HG02885 (cell line): ENCODE measurements around the gene PSG1.
"Not testable (repeated sequence)": the region's sequence is repeated elsewhere in the genome, so short reads cannot be mapped to it uniquely, and the experiment has no call there.

Experiments used
- ATAC-seq: cut with Tn5 transposase; IDR thresholded peaks from one replicate; pipeline ENCODE4 v1.9.1; 2021; ENCODE audit warnings: mild to moderate bottlenecking; ENCODE audit not compliant: unreplicated experiment, poor library complexity

The PSG1 gene

GRCh38 chr19:42879613-42880012, at the start of gene PSG1:
PSG1 (minus strand) TSS chr19:42879713; CDS start chr19:42879581, 132 bp downstream.
- ATAC-seq, result no peak

GRCh38 chr19:42928896-42929295, 49.4 kb upstream of the PSG1 start:
- ATAC-seq, result no peak

- ATAC-seq, result no peak
Observed at GRCh38 chr19:42926781-42927180, 47.3 kb upstream of the PSG1 start.

GRCh38 chr19:42923106-42923505, 43.6 kb upstream of the PSG1 start:
- not testable (repeated sequence) for ATAC-seq

- ATAC-seq, result not testable (repeated sequence)
Observed at GRCh38 chr19:42920971-42921370, 41.5 kb upstream of the PSG1 start.

GRCh38 chr19:42919757-42920079, 40.2 kb upstream of the PSG1 start:
- no peak for ATAC-seq

GRCh38 chr19:42919070-42919756, 39.7 kb upstream of the PSG1 start:
- ATAC-seq, result not testable (repeated sequence)

GRCh38 chr19:42918377-42919069, 39.0 kb upstream of the PSG1 start:
- ATAC-seq, result not testable (repeated sequence)

- not testable (repeated sequence) for ATAC-seq
Observed at GRCh38 chr19:42917634-42918033, 38.1 kb upstream of the PSG1 start, which contains the start of gene PSG6. PSG6 (minus strand) TSS chr19:42917894; CDS start chr19:42917792, 102 bp downstream.

GRCh38 chr19:42916931-42917330, 37.4 kb upstream of the PSG1 start:
- ATAC-seq, result not testable (repeated sequence)

- not testable (repeated sequence) for ATAC-seq
Observed at GRCh38 chr19:42913516-42913915, 34.0 kb upstream of the PSG1 start.

GRCh38 chr19:42912941-42913340, 33.4 kb upstream of the PSG1 start:
- not testable (repeated sequence) for ATAC-seq

GRCh38 chr19:42911731-42912130, 32.2 kb upstream of the PSG1 start:
- not testable (repeated sequence) for ATAC-seq

- not testable (repeated sequence) for ATAC-seq
Observed at GRCh38 chr19:42906162-42906561, 26.6 kb upstream of the PSG1 start.

- not testable (repeated sequence) for ATAC-seq
Observed at GRCh38 chr19:42900561-42900960, 21.0 kb upstream of the PSG1 start.

GRCh38 chr19:42899674-42900073, 20.2 kb upstream of the PSG1 start:
- not testable (repeated sequence) for ATAC-seq

GRCh38 chr19:42899110-42899509, 19.6 kb upstream of the PSG1 start:
- not testable (repeated sequence) for ATAC-seq

- ATAC-seq, result not testable (repeated sequence)
Observed at GRCh38 chr19:42898656-42899055, 19.1 kb upstream of the PSG1 start.

- ATAC-seq, result not testable (repeated sequence)
Observed at GRCh38 chr19:42897729-42898128, 18.2 kb upstream of the PSG1 start.

GRCh38 chr19:42890446-42890845, 10.9 kb upstream of the PSG1 start:
- ATAC-seq, result not testable (repeated sequence)

- ATAC-seq, result not testable (repeated sequence)
Observed at GRCh38 chr19:42887876-42888445, 8.4 kb upstream of the PSG1 start.
